Lower lobe of right lung (tissue), 2 donors: ENCODE measurements around the gene NCK2. TPM values are rescaled to one million over a fixed set of nuclear protein-coding genes. Genes with fewer than 3 reads are reported as not detected.

ENCODE experiments used
- ATAC-seq, 2 donors: fragments of 200-7000 bp; cut with Tn5 transposase; one replicate each; pipeline ENCODE4 v1.9.1; 2020 to 2022; ENCODE audit warnings: mild to moderate bottlenecking in 2 of 2, moderate library complexity in 2 of 2
- DNase-seq: peaks from one replicate; pipeline ENCODE4 v3.0.0-alpha.2; 2020
- H3K27ac ChIP-seq: fragments of 200-600 bp; one replicate; pipeline ENCODE4 v1.8.0; 2022
- H3K27me3 ChIP-seq: fragments of 200-600 bp; one replicate; pipeline ENCODE4 v1.8.0; 2022; ENCODE audit warnings: low read depth
- H3K36me3 ChIP-seq: fragments of 200-600 bp; one replicate; pipeline ENCODE4 v1.8.0; 2022; ENCODE audit warnings: mild to moderate bottlenecking
- H3K4me1 ChIP-seq: fragments of 200-600 bp; one replicate; pipeline ENCODE4 v1.8.0; 2022
- H3K4me3 ChIP-seq: fragments of 200-600 bp; one replicate; pipeline ENCODE4 v1.8.0; 2022; ENCODE audit warnings: mild to moderate bottlenecking
- H3K9me3 ChIP-seq: fragments of 200-600 bp; one replicate; pipeline ENCODE4 v1.8.0; 2022
- CTCF ChIP-seq: fragments of 200-600 bp; IDR thresholded peaks from one replicate; pipeline ENCODE4 v1.8.0; 2022; ENCODE audit warnings: antibody characterized with exemption, mild to moderate bottlenecking
- intact Hi-C: fragments of 100-400 bp; cut with DNase I; formaldehyde crosslinking; loops from one replicate; pipeline ENCODE4 v1.11.0; 2022
- long read RNA-seq: library from polyadenylated mRNA; unstranded; transcript quantifications from one replicate; pipeline ENCODE4 v2.0.0, GENCODE V29; 2021
- total RNA-seq: library from RNA; stranded (reverse); fragmentation: NEBNext Ultra II Directional; extraction: Animal tissue kit (Norgen Biotek cat#: 25700); gene quantifications from one replicate; pipeline ENCODE4 v1.2.1, GENCODE V29; 2021
- donor health status: DM: no; HTN: yes; CAD: no; lungs with severe emphysema.

NCK2 gene
- 36.7 TPM for total RNA-seq
- long read RNA-seq, transcript NCK2-201 (5 exons, 2,683 nt): major isoform, 102 of 160 reads
- long read RNA-seq, transcript NCK2-205 (4 exons, 1,795 nt): minor isoform, 9 of 160 reads
- long read RNA-seq, partial matches to known transcripts: 31 of 160 reads
- long read RNA-seq, other reads (novel, unspliced or antisense): 18 of 160 reads

GRCh38 chr2:105744909-105745853 is at the start of gene NCK2:
Gene NCK2 (plus strand): TSS chr2:105744912. CDS start chr2:105855064, 110,152 bp downstream.
- DNase-seq (peak; percentile 56), ATAC-seq (peak; percentile 54 to 56)
- intact Hi-C loops: no loop called here
- Histone ChIP-seq H3K4me3 (peak within 1 kb of the TSS; percentile 92), H3K36me3 (no peaks in the 10 kb centered on the region), H3K9me3 (no peaks in the 10 kb centered on the region), H3K27me3 (no peaks in the 10 kb centered on the region), H3K27ac (peak within 1 kb of the TSS; percentile 90), H3K4me1 (peaks cover 46% of the 10 kb centered on the region)
- peak; percentile 9 for TF ChIP-seq CTCF

DNA sequence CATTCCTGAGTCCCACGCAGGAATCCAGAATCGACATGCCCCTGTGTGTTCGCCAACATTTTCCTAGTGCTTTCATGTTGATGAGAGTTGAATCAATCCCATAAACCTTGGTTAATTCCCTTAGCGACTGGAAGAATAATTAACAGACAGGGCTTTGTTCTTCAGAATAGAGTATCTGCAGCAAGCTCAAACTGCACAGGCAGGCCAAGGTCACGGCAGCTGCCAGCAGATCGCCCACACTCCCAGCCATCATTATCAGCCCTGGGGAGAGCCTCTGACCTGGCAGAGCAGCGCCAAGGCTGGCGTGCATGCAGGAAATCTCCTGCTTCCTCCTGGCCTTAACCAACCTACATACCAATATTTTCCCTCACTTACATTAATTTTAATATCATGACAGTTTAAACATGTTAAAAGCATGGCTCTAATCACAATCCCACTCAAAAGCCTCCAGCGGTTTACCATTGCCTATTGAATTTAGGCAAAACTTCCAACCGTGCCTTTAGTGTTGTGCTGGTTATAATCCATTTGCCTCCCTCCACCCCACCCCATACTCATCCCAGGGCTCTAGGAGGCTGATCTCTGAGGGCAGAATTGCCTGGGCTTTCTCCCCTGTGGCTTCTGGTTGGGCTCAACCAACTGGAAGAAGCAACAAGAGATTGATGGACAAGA is 46.8 kb upstream of the NCK2 start:
- DNase-seq: no peak
- intact Hi-C loops: no loop called here
- TF ChIP-seq CTCF: no peak
- Histone ChIP-seq H3K27ac (no peak overlapping the region), H3K27me3 (no peaks in the 10 kb centered on the region), H3K4me1 (no peaks in the 10 kb centered on the region), H3K9me3 (no peaks in the 10 kb centered on the region), H3K4me3 (no peak overlapping the region), H3K36me3 (no peaks in the 10 kb centered on the region)
- ATAC-seq: no peak

- intact Hi-C loops: no loop called here
- Histone ChIP-seq H3K4me3 (no peak overlapping the region), H3K9me3 (no peaks in the 10 kb centered on the region), H3K36me3 (no peaks in the 10 kb centered on the region), H3K27ac (no peak overlapping the region), H3K27me3 (no peaks in the 10 kb centered on the region), H3K4me1 (no peaks in the 10 kb centered on the region)
- no peak for TF ChIP-seq CTCF
- DNase-seq (no peak), ATAC-seq (no peak)
Observed at GRCh38 chr2:105698820-105699219, 45.9 kb upstream of the NCK2 start.

GRCh38 chr2:105701042-105701441 is 43.7 kb upstream of the NCK2 start:
- intact Hi-C loops: no loop called here
- no peaks in the 10 kb centered on the region for H3K27me3 ChIP-seq
- H3K36me3 ChIP-seq: no peaks in the 10 kb centered on the region
- TF ChIP-seq CTCF: no peak
- DNase-seq (no peak), ATAC-seq (no peak)
- H3K9me3 ChIP-seq: peaks cover 8% of the 10 kb centered on the region
- no peaks in the 10 kb centered on the region for H3K4me1 ChIP-seq
- H3K4me3 ChIP-seq: no peak overlapping the region
- H3K27ac ChIP-seq: no peak overlapping the region

DNA sequence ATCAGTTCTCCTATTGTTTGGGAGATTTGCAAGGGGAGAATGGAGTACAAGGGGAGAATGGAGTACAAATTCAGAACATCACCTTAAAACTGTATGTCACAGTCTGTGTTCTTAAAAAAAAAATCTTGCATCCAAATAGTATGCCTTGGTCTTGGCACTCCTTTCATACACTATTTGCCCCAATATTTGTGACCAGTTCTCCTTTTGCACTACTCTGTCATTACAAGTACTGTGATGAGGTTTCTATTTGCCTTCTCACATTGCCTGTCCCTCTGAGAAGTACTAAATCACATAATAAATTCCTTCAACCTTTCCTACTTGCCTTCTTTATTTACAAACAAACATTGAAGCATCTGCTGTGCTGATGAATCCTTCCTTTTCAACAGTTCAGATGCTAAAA is 36.0 kb upstream of the NCK2 start:
- Histone ChIP-seq H3K36me3 (no peaks in the 10 kb centered on the region), H3K9me3 (peaks cover 8% of the 10 kb centered on the region), H3K4me1 (no peaks in the 10 kb centered on the region), H3K4me3 (no peak overlapping the region), H3K27me3 (peaks cover 5% of the 10 kb centered on the region), H3K27ac (no peak overlapping the region)
- no peak for TF ChIP-seq CTCF
- intact Hi-C loops: no loop called here
- DNase-seq: no peak
- no peak for ATAC-seq
